OCI-LY1 (cell line): ENCODE results near the gene TFE3.

Experiments used
- EZH2 ChIP-seq: fragments of 200-600 bp; sonication (generic), shearing (Covaris generic); IDR thresholded peaks from 2 replicates; pipeline ENCODE4 v1.8.0; 2017; ENCODE audit warnings: borderline replicate concordance, mixed run types, mild to moderate bottlenecking, antibody characterized with exemption, low read length, moderate library complexity, mixed read lengths
- TF ChIP-seq, protein P1 (sequence below): fragments of 200-600 bp; sonication (generic), shearing (Covaris generic); IDR thresholded peaks from 2 replicates; pipeline ENCODE4 v1.5.1; 2017; ENCODE audit warnings: mild to moderate bottlenecking, antibody characterized with exemption, low read length, moderate library complexity, mixed read lengths

DNA sequence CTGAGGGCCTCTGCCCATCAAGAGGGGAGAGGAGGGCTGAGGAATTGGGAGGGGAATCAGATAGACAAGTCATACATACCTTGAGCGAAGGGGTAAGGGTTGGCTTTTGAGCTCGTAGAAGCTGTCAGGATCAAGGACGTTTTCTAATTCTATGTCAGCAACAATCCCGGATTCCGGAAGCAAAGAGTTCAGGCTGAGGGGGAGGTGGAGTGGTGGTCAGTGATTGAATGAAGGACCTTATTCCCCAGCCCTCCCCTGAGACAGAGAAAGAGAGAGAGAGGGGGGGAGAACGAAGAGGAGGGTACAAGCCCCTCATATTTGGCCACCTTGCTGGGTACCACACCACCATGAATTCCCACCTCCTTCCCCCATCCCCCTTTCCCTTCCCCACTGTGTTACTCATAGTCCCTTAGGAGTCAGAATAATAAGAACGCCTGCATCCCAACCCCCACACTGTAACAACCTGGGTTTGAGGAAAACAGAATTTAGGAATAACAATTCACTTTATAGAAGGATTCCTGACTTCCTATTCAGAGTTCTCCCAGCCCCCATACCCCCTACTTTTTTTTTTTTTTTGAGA, 2.7 kb downstream of the TFE3 start:
- TF ChIP-seq, protein P1, sequence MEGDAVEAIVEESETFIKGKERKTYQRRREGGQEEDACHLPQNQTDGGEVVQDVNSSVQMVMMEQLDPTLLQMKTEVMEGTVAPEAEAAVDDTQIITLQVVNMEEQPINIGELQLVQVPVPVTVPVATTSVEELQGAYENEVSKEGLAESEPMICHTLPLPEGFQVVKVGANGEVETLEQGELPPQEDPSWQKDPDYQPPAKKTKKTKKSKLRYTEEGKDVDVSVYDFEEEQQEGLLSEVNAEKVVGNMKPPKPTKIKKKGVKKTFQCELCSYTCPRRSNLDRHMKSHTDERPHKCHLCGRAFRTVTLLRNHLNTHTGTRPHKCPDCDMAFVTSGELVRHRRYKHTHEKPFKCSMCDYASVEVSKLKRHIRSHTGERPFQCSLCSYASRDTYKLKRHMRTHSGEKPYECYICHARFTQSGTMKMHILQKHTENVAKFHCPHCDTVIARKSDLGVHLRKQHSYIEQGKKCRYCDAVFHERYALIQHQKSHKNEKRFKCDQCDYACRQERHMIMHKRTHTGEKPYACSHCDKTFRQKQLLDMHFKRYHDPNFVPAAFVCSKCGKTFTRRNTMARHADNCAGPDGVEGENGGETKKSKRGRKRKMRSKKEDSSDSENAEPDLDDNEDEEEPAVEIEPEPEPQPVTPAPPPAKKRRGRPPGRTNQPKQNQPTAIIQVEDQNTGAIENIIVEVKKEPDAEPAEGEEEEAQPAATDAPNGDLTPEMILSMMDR = no peak
- TF ChIP-seq EZH2 = no peak
